Medulla oblongata (tissue), 1 donor: ENCODE data around the gene CD59.
A peak's percentile ranks its signal among the peaks of the same experiment; 100 is the strongest.
"Not testable (repeated sequence)": the region's sequence is repeated elsewhere in the genome, so short reads cannot be mapped to it uniquely, and the experiment has no call there.

Source experiments
- DNase-seq: peaks from one replicate; pipeline ENCODE4 v3.0.0-alpha.2; 2015; ENCODE audit errors: extremely low spot score

The CD59 gene

DNA sequence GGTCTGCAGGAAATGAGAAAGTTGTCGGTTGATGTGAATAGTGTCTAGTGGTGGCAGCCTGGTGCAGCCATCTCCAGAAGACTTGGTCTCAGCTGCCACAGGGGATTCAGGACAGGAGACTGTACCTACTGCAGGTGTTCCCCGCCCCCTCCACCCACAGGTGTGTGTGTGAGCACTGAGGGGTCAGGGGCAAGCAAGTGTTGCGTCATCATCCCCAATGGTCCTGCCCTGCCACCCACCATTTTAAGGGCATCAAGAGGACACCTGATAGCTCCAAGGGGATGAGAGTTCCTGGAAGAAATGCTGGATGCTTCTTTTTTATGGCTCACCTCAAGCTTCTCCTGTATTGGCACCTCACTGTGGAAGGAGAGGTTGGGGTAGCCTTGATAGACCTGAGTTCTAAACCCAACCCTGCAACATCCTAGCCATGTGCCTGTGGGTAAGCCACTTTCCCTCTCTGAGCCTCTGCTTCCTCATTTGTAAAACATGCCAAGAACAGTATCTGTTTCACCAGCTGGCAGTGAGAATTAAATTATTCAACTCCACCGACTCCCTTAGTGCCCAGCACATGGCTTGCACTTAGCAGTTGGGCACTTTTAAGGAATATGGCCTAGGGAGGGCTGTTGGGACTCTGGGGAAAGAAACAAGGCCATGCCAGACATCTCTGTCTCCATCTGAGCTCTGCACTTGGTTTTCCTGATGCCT lies 41.7 kb downstream of the CD59 start:
- no peak for DNase-seq

DNA sequence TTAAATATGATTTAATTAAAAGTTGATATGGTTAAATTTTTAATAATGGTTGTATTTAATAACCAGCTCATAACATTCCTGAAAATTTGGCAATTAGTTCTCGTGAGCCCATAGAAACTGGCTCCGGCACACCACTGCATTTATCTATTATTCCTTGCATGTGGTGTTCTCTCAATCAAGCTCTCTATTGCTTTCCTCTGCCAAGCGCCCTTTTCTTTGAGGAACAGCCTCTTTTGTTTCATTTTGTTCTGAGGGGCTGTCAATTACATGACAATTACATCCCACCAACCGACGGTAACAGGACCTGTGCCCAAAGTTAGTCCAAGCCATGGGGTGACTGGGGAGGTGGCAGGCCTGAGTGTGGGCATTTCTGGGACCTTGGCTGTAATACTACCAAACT lies 43.7 kb downstream of the CD59 start:
- DNase-seq, result no peak

DNA sequence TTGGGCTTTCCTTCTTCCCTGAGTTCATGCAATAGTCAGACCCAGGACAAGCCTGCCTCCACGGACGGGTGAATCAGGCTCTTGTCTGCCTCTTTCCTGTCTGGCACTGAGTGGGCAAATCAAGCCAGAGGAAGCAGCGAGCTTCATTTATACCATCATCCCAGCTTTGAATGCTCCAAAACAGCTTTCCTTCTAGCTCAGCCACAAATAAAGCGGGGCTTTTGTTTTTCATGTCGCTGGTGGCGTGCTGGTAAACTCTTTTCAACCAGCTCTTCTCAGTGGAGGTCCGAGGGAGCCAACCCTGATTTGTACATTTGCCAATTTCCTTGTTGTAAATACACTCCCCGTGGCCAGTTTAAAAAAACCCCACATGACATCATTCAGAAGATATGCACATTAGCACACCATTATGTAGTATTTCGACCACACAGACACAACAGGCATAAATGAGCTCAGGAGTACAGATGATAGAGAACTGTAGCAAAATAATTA lies 44.2 kb downstream of the CD59 start:
- DNase-seq, result peak; percentile 90

DNA sequence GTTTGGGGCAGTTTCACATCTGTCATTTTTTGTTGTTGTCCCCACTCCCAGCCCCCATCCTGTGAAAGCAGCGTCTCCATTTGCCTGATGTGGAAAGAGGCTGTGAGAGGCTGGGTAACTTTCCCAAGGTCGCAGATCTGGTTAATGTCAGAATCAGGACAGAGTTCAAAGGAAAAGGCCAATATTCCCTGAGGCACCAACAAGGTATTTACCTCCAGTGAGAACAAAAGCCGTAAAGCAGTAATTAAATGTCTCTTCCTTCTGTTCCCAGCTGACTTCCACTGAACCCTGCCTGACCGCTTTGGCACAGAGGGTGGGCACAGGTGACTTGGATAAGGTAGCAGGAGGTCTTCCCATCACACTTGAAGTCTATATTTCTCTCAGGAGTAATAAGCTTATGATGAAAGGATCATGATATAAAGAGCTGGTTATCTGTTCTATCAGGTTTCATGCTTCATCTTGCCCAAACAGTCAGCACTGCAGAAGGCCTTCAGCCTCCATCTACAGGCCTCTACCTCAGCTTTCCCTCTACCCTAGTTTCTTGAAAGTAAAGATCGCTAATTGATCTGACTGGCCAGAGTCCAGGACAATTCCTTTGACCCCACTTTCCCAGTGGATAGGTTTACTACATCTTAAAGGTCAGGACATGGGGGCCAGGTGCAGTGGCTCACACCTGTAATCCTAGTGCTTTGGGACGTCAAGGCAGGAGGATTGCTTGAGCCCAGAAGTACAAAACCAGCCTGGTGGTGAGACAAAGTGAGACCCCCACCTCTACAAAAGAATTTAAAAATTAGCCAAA lies 45.0 kb downstream of the CD59 start:
- DNase-seq, result no peak

DNA sequence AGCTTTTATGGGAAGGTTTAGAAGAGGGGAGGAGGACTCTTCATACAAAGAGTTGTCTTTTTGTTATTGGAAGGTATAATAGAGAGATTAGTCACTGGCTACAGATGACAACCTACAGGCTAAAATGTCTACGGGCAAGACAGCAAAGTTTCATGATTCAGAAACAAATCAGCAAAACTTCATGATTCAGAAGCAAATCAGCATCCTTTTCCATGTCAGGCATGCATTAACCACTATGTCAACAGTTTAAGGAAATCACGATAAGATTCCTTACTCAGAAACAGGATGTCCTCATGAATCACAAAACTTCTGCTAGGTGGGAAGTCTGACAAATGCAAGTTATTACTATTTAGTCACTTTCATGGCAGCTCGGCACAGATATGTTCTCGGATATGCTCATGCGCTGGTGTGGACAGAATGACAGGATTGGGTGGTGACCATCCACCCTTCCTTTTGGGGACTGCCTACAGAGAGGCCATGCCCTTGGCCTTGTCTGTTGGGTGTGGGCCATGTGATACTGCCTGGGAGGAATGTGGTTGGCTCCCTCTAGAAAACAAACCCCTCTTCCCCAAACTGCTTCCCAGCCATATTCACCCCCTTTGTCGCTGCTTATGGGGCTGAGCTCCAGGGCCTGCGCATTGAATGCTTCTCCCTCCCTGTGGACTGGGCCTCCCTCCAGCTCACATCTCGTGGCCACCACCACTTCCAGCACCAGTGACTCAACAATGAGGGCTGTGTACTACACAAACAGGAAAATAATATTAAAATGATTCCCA lies 45.7 kb downstream of the CD59 start:
- peak; percentile 67 for DNase-seq

DNA sequence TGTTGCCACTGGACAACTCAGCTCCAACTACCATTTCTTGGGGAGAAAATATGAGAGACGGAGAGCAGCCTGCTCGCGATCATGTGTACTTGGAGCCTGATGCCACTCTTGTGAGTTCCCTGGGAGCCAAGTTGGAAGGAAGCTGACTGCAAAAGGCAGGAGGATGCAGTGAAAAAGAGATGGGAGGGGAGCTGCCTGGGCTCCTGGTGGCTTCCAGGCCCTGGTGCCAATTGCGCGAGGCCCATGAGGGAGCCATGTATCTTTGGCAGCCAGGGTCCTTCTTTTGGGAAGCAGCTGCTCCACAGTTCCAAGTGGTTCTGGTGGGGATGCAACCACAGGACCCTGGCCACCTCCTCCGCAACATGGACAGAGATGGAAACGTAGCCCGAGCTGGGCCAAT lies 46.7 kb downstream of the CD59 start:
- no peak for DNase-seq

DNA sequence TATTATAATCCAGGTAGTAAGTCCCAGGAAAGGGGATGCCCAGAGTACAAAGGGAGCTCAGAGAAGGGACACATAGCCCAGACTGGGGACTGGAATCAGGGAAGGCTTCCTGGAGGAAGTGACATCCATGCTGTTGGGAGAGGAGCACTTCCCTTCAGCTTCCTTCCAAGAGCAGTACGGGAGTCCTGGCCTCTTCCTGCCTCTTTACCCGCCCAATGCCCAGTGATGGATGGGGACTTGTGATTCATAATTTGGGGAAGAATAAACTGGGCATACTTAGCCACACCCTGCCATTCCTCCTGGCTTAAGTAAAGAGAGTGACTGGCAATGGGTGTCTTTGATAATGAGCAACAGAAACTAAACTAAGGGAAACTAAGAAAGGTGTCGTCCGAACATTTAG lies 47.1 kb downstream of the CD59 start:
- no peak for DNase-seq

DNA sequence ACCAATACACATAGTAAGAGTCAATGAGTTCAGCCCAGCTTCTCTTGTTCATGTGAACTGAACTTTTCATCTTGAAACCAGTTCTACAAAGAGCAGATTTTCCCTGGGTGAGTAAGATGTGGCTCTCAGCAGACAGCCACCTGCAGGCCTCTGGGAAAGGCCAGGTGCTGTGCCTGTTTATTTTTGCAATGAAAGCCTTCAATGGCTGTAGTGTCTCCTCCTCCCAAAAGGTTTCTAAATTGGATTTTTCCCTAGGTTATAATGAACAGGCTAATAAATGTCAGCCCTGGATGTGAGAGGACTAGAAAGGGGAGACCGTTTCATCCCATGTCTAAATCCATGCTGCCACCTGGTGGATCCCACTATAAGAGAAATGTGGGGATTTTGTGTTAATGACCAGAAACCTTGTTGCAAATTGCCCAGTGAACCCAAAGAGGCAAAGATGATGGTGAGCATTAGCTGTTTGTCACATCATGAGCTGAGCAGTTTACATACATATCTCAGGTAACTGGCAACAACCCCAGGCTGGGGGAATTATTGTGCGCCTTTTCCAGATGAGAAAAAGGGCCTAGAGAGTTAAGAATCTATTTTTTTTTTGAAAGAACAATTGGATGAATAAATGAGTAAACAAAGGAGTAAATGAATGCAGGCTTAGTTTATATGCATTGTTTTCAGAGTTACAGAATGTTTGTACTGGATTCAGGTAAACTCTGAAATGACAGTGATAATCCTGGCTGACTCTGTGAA lies 48.3 kb downstream of the CD59 start:
- DNase-seq, result peak; percentile 82

DNA sequence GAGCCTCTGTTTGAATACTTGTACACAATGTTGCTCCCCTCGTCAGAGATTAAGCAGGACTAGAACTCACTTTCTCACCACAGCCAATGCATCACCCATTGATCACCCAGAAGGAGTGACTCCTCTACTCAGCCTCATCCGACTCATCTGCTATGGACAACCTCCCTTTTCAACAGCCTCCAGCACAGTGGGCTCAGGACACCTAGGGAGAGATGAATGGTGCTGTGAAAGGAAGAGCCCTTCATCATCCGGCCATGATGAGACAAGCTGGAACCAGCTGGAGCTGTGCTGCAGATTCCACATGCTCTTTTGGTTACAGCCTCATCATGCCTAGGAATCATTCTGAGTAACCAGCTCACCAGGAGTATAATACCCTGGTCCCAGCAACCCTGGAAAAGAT lies 51.1 kb downstream of the CD59 start:
- DNase-seq, result no peak

DNA sequence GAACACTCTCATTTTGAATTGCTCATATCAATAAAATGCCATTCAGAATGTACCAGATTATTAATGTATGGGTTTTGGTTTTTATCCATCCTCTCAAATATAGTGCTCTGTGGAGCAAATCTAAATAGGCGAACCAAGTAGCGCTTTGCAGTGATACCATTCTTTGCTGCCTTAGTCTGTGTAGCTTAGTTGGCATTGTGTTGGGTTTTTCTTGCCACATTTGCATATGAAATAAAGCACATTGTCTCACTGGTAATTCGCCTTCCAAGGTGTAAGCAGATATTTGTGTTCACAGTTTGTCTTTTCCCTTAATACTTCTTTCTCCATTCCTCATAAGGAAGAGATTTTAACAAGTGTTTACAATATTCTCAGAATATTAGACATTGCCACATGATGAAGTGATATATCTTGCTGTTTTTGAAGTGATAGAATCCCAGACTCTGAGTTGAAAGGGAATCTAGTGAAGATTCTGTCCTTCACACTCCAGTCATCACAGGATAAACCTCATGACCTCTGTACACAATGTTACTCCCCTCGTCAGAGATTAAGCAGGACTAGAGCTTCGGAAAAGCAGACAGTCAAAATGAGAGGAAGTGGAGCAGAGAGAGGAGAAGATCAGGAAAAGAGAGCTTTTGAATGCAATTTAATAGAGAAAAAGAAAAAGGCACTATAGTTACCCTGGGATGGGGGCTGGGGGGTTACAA lies 52.1 kb downstream of the CD59 start:
- DNase-seq, result no peak

DNA sequence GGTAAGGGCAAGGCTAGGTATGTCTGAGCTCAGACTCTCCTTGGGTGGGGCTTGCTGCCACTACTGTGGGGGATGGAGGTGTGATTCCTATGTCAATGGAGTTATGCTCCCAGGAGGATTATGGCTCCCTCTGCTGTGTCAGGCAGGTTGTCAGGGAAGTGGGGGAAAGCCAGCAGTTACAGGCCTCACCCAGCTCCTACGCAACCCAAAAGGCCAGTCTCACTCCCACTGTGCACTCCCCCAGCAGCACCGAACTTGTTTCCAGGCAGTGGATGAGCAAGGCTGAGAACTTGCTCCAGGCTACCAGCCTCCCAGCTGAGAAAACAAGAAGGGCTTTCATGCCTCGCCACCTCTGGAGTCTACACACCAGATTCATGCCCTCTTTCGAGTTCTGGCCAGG lies 53.8 kb downstream of the CD59 start:
- DNase-seq, result no peak

DNA sequence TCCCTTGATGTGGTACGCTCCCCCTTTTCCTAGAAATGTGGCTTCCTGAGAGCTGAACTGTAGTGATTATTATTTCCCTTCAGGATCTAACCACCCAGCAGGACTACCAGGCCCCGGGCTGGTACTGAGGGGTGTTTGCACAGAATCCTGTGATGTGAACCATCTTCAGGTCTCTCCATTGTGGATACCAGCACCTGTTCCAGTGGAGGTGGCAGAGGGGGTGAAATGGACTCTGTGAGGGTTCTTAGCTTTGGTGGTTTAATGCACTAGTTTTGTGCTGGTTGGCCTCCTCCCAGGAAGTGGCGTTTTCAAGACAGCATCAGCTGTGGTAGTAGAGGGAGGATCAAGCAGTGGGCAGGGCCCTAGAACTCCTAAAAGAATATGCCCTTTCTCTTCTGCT lies 54.2 kb downstream of the CD59 start:
- no peak for DNase-seq

DNA sequence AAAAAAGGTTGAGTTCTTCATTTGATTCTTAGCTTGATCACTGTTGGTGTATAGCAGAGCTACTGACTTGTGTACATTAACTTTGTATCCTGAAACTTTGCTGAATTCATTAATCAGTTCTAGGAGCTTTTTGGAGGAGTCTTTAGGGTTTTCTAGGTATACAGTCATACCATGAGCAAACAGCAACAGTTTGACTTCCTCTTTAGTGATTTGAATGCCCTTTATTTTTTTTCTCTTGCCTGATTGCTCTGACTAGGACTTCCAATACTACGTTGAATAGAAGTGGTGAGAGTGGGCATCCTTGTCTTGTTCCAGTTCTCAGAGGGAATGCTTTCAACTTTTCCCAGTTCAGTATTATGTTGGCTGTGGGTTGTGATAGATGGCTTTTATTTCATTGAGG lies 57.6 kb downstream of the CD59 start:
- DNase-seq, result not testable (repeated sequence)

DNA sequence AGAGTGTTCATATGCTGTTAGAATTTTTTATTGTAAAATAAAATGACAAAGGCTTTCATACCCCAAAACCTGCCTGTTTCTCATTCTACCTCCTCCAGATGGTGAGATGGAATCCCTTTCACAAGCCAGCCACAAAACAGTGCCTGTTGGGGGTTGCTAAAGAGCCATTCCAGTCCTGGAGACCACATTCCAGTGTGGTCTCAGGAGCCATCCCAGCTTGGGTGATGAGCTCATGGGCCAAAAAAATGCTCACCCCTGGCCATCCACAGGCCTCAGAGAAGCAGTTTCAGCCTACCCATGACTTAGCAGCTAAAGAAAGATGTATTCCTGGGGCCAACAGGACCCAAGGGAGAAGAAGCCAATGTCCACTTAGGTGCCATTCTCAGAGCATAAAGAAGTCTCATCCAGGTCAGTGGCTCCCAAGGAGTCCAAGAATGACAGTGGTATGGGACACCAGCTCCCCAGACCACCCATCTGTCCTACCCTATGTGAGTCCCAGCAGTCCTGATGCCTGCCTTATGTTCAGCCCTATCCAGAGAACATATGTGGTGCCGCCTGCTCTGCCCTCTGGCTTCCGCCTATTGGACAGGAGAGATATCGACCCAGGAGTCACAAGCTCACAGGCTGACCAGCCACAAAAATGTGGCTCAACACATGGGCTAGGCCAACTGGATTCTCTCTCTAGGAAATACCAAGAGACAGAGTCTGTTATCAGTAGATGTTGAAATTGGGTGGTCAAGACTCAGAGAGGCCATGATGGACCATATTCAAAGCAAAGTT lies 62.0 kb downstream of the CD59 start:
- DNase-seq, result no peak

DNA sequence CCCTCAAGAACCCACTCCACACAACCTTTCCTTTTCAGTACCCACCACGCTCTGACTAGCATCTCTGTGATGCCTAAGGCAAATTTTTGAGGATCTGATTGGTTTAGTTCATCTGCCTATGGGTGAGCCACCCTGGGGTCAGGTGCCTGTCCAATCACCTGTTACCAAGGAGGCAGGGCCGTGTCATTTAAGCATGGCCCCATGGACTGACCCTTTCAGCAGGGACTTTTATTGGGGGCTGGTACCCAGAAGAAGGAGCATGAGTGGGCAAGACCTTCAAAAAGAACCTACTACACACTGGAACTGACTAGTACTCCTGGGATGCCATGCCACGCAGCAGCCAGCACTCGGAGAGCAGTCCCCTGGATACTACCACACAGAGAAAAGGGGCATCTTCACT lies 64.0 kb downstream of the CD59 start:
- no peak for DNase-seq

DNA sequence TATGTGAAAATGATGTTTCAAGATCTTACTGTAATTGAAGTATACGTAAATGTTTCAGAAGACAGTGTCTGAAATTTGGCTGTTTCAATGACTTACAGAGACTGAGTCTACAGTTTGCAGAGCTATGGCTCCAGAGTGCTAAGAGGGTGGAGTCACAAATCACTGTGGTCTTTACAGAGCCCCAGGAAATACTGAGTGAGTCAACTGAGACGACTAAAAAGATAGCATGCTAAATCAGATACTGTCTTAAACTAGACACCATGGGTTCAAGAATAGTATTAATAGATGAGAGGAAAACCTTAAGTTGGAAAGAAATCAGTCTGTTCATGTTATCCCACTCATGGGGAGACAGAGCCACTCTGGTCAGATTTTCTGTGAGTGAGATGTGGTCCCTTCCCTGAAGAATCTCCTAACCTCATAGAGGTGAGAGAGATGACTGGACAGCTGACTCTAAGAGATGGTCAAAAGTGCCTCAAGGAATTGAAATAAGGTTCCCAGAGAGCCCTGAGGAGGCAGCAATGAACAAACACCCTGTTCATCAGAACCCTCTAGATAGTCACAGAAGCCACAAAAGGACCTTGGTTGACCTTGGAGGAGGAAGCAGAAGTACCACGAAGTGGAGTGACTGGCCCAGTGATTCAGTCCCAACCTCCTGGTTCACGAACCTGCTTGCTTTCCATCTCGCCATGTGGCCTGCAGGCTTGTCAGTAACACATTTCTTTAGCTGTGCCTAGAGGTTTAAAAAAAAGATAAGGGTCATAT lies 65.8 kb downstream of the CD59 start:
- no peak for DNase-seq

DNA sequence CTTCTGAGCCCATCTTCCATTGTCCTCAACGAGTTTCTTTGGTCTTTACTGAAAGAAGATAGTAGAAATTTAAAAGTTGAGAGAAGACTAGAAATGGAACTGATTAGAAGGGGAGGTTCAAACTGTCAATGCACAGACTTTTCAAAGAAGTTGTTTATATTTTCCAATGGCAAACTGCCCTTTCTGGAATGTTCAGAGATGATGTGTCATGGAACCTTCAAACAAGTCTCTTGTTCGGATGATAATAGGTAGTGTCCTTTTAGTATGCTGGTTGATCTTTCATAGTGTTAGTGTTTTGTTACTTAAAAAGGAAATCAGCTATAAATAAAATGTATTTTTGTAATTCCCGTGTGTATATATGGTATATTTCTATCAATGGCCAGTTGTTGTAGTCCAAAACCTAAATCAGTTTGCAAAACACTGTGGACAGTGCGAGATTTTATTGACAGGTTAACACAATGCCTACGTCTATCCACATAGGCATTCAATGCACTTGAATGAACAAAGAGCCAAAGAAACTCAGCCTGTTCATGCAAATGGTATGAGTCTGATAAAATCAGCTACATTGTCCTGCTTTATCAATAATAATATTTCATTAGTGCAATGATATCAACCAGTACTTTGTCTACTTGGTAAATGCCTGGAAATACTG lies 66.5 kb downstream of the CD59 start:
- DNase-seq, result no peak

DNA sequence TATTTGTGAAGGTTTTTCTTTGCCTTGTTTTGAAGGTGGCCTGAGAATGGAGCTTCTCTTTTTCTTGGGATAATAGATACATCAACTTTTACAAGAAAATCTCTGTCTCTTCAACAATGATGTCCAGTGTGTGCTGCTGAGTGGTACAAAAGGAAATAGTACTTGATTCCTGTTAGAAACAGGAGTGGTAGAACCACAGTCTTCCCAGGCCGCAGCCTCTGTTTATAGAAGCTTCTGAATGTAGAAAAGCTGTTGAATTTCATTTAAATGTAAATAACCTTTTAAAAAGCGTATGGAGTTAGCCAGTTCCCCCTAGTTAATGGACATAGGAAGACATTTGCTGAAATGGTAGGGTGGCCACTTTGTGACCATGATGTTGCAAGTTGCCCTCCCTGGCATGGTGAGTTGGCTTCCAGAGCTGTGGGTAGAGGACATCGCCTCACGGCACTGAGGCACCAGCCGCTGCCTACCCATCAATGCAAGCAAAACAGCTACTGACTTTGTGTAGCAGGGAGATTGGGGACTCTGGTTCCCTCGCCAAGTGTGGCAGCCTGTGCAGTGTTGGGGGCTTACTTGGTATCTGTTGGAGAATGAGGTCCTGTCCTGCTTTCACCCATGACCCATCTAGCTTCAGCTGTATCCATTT lies 67.1 kb downstream of the CD59 start:
- DNase-seq, result no peak

DNA sequence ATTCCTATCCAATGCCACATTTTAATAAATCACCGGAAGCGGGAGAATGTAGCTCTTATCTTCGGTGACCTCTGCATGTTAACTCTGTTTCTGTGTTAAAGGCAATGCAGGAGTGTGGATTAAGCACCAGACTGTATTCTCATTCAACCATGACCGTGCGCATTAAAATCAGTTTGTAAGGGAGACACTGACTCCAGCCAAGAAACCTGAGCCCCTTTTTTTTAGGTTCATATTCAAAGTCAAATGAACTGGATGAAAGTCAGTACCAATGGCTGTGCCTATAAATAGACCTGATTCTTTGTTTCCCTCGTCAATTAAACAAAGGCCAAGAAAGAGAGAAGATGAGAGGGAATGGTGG lies 67.8 kb downstream of the CD59 start:
- no peak for DNase-seq
